ENCODE results near the gene EDEM2. TPM values are rescaled to one million over a fixed set of nuclear protein-coding genes. Genes with fewer than 3 reads are reported as not detected.
"Not testable (repeated sequence)": the region's sequence is repeated elsewhere in the genome, so short reads cannot be mapped to it uniquely, and the experiment has no call there.

EDEM2 gene
- polyA plus RNA-seq, 1 donor, result 8.6 TPM

DNA sequence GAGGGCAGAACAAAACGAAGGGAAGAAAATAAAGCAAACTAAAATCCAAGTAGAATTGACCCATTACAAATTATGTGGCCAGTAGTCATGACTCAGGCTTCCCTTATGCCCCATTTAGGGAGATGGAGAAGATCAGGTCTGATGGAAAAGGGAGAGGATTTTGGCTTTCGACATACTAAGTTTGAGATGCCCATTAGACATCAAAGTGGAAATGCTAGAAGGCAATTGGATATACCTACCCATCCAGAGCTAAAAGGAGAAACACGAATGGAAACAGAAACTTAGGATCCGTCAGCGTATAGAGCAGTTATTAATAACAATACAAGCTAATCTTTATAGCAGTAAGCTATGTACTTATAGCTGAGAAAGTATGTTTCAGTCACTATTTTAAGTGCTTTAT, 59.3 kb downstream of the EDEM2 start:
- DNase-seq (ENCODE audit: low read depth), result no peak

GRCh38 chr20:35087355-35087754, 59.8 kb downstream of the EDEM2 start:
- no peak for DNase-seq (ENCODE audit: low read depth)

DNA sequence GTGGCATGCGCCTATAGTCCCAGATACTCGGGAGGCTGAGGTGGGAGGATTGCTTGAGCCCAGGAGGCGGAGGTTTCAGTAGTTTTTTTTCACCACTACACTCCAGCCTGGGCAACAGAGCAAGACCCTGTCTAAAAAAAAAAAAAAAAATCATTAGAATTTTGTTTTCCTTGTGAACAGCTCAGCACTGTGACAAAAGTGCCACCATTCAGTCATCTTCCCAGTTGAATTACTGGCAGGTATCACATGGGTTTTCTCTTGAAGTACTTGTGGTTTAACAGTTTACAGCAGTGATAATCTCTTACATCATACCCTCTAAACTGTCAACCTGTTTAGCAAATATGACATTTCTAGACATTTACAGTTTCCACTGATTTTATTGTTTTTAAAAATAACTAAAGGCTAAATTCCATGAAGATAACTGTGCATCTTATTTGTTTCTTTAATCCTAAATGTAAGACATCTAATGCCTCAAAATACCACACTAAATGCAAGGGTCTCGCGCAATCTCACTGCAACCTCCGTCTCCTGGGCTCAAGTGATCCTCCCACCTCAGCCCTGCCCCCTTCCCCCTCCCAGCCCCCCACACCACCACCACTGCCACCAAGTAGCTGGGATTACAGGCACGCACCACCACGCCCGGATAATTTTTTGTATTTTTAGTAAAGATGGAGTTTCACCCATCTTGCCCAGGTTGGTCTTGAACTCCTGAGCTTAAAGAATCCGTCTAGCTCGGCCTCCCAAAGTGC, 61.5 kb downstream of the EDEM2 start:
- no peak for DNase-seq (ENCODE audit: low read depth)

GRCh38 chr20:35084998-35085397, 62.1 kb downstream of the EDEM2 start:
- no peak for DNase-seq (ENCODE audit: low read depth)

GRCh38 chr20:35080348-35080642, 66.8 kb downstream of the EDEM2 start:
- DNase-seq (ENCODE audit: low read depth), result not testable (repeated sequence)

GRCh38 chr20:35079472-35080347, 67.4 kb downstream of the EDEM2 start:
- no peak for DNase-seq (ENCODE audit: low read depth)

DNA sequence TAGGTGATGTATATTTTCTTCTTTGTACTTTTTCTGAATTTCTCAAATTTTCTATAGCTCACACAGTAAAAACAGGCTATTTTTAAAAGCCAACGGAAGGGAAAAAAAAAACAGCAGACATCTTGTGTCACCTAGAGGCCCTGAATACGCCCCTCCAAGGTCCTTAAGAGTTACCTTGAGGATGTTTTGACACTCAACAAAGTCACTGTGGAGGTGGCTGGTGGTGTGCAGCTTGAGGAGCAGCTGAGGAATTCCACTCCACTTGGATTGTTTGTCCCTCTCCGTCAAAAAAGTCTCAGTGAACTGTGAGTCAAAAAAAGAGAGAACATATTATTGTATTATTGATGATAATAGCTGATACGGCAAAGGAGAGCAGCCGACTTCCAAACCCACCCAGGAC, 69.3 kb downstream of the EDEM2 start:
- no peak for DNase-seq (ENCODE audit: low read depth)

DNA sequence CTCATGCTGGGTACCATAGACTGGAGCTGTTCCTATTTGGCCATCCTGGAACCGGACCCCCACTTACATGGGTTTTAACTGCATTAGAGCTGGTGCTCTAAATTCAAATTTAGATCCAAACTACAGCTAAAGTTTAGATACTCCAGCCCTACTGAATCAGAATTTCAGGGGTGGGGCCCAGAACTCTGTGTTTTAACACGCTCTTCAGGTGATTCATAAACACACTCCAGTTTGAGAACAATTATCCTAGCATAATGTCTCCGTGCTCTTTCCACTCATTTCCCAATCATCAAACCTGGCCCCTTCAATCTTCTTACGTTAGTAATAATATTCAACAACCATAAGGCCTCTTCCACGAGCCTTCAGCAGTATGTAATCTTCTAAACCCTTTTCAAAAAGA, 69.8 kb downstream of the EDEM2 start:
- no peak for DNase-seq (ENCODE audit: low read depth)

GRCh38 chr20:35071436-35072153, 75.5 kb downstream of the EDEM2 start:
- DNase-seq (ENCODE audit: low read depth), result not testable (repeated sequence)

DNA sequence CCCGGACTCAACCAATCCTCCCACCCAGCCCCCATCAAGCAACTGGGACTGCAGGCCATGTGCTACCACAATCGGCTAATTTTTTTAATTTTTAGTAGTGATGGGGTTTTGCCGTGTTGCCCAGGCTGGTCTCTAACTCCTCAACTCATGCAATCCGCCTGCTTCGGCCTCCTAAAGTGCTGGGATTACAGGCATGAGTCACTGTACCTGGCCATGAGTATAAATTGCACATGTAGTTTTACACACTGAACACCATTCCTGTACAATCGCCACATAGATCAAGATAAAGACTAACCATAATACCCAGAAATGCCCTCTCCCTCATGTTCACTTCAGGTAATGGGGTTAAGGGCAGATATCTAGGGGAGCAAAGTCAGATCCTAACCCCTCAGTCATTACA, 80.9 kb downstream of the EDEM2 start:
- DNase-seq (ENCODE audit: low read depth), result no peak

Other genes with a start within 250 kb of the EDEM2 start
- 29.7 TPM for gene GSS, start 191.5 kb downstream of the EDEM2 start, polyA plus RNA-seq (ENCODE audit: insufficient read length)
- 114 TPM for gene MYH7B, start 191.5 kb downstream of the EDEM2 start, polyA plus RNA-seq (ENCODE audit: insufficient read length)
- gene TRPC4AP, start 54.5 kb downstream of the EDEM2 start, polyA plus RNA-seq (ENCODE audit: insufficient read length), result 52.6 TPM
- gene PROCR, start 24.7 kb upstream of the EDEM2 start, polyA plus RNA-seq (ENCODE audit: insufficient read length), result 35.5 TPM
- gene MMP24, start 79.4 kb upstream of the EDEM2 start, polyA plus RNA-seq (ENCODE audit: insufficient read length), result 0.52 TPM
- gene MMP24OS, start 130.8 kb upstream of the EDEM2 start, polyA plus RNA-seq (ENCODE audit: insufficient read length), result 23.9 TPM
- 71.7 TPM for gene EIF6, start 137.4 kb upstream of the EDEM2 start, polyA plus RNA-seq (ENCODE audit: insufficient read length)
- gene FAM83C, start 145.1 kb upstream of the EDEM2 start, polyA plus RNA-seq (ENCODE audit: insufficient read length), result not detected